Measurements from ENCODE around the gene SLC39A7.

GRCh38 chr6:33212857-33213165 is 12.1 kb downstream of the SLC39A7 start:
- TF ChIP-seq CTCF (IDR thresholded peaks at IDR 0.05) (no peak), POLR2A (IDR thresholded peaks at IDR 0.05) (no peak)

All from thyroid gland (tissue), 4 donors.